HG03095 (cell line): ENCODE measurements around the gene EFNA3.
"Not testable (repeated sequence)": the region's sequence is repeated elsewhere in the genome, so short reads cannot be mapped to it uniquely, and the experiment has no call there.

ENCODE experiments used
- ATAC-seq: cut with Tn5 transposase; IDR thresholded peaks from one replicate; pipeline ENCODE4 v1.9.1; 2021; ENCODE audit warnings: moderate library complexity; ENCODE audit not compliant: unreplicated experiment

The EFNA3 gene

DNA sequence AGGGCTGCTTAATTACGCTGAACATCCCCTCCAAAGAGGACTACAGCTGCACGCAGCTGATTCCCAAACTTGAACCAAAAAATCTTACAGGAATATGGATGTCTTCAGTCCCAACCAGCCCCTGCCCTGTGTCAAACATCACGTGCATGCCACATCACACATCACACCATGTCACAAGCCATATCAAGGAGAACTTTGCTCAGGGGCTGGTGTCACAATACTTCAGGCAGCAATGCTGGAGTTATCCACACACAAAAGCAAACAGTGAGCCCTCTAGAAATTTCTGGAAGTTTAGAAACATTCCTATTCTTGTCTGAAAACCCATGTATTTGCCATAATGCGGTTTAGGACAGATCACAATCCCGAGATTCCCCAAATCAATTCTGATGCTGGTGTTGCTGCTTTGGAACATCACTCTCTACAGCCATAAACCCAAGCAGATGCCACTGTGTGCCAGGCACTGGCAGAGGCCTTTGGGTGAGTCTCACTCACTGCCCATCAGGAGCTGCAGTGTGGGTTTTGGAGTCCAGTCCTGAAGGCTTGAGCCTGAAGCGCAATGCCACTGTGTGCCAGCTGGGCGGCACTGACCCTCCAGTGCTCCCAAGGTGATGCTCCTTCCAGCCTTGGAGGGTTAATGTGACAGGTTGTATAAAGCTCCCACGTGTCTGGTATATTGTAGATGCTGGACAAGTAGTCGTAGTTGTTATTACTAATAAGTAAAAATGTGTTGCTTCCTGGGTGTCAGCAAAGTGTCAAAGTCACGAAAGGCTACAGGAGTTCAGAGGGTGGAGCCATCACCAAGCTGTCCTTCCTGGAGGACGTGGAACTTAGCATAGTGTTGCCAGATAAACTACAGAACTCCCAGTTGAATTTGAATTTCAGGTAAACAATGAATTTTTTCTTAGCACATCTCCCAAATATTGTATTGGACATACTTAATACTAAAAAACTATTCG is 28.9 kb downstream of the EFNA3 start:
- ATAC-seq, result no peak

DNA sequence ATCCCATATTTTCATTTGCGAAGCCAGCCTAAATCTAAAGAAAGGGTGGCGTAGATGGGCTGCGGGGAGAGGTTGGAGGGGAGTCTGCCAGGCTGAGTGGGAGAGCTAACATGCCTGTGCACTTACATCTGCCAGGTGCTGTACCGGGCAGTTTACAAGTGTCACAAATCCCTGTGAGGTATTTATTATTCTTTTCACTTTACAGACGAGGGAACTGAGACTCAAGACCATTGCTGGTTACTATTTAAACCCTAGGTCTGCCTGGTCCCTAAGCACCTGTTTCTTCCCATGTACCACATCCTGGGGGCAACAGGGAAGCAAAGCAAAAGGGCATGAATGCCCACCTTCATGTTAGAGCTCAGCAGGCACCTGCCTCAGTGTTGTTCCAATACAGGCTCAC is 29.7 kb downstream of the EFNA3 start:
- ATAC-seq, result no peak

DNA sequence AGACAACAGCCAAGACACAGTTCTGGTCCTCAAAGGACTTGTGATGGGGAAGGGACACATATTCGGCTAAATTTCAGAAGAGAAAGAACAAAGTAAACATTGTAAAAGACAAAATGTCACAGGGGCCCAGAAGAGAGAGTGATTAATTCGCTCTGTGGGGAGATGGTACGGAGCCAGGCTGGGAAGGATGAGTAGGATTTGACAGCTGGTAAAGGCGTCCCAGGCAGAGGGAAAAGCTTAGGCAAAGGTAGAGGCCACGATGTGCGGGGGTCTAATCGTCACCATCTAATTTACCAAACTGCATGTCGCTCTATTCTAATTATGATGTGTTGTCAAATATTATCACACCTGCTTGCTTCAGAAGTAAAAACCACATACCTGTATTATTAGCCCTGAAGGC is 31.7 kb downstream of the EFNA3 start:
- no peak for ATAC-seq

DNA sequence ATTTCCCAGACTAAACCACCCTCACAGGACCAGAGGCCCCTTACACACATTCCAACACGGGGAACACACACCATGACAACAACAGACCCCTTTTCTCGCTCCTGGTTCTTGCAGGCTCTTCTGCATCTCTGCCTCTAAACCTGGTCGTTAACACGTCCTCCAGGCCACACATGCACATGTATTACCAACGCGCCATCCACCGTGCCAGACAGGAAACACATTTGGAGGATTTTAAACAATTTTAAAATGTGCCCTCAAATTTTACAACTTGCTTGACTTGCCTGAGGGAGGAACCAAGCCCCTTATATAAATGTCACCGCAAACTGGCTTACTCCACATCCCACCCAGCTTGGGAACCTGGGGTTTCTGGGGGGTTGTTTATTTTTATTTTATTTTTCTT is 32.2 kb downstream of the EFNA3 start:
- no peak for ATAC-seq

DNA sequence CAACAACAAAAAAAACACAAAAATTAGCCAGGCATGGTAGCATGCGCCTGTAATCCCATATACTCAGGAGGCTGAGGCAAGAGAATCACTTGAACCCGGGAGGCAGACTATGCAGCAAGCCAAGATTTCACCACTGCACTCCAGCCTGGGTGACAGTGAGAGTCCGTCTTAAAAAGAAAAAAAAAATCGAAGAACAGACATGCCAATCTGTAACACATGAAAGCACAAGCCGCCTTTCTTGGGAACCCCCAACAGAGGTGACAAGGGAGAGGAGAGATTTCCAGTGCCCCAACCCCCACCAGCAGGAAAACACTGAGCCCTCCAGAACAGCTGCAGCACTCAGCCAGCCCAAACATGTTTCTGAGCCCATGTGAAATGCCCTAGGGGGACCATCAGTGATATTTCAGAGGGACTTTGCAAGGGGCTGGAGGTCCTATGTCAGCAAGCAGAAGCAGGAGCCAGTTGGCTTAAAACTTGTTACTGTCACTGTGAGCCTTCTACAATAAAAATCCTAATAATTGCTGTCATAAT is 34.9 kb downstream of the EFNA3 start:
- no peak for ATAC-seq

DNA sequence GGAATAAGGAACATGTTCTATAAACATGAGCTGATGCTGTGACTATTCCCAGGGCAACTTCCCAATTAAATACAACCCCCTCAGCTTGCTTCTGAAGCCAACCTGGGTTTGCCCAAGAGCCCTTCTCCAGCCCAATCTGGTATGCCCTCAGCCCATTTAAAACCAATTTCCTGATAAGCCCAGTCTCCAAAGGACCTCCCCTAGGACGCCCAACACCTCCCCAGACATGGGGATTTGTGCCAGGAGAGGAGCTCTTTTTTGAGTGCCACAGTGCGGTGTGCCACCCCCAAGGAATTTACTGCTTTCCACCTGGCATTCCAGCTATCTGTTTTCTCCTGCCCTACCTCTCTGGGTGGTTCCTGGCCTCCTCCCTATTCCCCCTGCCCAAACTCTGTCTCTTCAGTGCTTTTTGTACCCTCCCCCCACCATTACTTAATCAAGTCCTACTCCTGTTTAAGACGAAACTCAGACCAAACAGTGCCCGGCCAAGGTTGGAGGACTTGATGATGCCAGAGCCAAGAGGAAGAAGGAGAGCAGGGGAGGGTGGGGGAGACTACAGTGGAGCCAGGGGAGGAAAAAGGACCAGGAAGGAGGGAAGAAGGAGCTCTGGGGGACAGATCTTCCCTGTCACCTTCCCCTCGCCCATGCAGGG is 37.6 kb downstream of the EFNA3 start:
- ATAC-seq, result no peak

DNA sequence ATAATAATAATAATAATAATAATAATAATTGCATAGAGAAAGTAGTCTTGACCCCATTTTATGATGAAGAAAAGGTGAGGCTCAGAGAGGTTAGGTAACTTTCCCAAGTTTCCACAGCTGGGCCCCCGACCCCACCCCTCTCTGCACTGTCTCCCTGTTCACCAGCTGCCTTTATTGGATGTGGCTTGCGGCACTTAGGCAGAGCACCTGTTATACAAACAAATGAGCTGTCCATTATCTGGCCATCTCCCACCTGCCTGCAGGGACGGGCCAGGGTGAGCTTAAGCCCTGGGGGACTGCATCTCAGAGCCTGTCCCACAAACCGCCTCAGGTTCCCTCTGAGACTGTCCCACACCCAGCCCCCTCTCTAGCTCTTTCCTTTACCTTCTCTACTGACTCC is 39.0 kb downstream of the EFNA3 start:
- no peak for ATAC-seq

DNA sequence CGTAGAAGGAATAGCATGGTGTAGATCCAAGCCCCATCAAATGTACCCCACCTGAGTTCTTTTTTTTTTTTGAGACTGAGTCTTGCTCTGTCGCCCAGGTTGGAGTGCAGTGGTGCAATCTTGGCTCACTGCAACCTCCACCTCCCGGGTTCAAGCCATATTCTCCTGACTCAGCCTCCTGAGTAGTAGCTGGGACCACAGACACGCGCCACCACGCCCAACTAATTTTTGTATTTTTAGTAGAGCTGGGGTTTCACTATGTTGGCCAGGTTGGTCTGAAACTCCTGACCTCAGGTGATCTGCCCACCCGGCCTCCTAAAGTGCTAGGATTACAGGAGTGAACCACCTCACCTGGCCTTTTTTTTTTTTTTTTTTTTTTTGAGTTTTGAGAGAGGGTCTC is 39.5 kb downstream of the EFNA3 start:
- ATAC-seq, result not testable (repeated sequence)

DNA sequence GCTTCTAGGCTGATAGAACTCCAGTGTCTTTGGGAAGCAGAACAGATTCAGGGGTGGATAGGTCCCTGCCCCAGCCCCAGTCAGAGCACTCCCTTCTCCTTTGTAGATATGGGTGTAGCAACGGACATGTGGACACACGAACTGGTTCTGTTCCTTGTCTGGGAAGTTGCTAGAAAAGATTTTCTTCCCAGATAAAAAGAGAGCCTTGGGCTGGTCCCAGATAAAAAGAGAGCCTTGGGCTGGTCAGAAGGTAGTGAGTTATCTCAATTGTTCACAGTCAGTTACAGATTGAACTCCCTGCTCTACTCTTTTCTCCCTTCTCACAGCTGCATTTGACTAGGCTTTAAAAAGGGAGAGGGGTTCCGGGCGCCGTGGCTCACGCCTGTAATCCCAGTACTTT is 41.6 kb downstream of the EFNA3 start:
- ATAC-seq, result no peak

DNA sequence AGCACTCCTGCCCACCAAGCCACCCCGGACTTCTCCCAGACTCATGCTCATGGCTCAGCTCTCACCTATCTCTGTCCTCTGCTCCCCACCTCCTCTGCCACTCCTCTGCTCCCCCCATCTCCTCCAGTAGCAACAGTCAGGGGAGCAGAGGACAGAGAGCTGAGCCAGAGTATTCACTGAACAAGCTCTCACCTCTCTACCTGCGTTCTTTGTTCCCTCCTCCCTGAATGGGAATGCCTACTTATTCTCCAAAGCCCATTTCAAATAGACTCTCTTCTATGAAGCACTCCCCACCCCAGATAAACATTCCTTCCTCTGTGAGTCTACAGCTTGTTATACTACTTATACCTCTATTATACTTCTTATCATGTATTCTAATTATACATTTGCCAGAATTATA is 42.6 kb downstream of the EFNA3 start:
- no peak for ATAC-seq

DNA sequence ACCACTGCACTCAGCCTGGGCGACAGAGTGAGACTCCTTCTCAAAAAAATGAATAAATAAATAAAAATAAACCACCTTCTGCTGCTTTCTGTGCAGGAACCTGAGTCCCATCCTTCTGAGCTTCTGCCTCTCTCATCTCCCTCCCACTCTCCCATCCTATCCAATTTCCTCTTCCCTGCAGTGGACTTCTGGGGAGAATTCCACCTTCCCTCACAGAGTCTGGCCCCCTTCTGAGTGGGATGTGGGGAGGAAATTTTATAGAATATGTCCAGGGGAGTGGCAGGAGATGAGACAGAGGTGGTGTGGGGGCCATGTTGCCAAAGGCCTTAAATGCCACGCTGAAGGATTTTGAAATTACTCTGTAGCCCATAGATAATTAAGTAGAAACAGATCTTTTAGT is 43.7 kb downstream of the EFNA3 start:
- ATAC-seq, result no peak

DNA sequence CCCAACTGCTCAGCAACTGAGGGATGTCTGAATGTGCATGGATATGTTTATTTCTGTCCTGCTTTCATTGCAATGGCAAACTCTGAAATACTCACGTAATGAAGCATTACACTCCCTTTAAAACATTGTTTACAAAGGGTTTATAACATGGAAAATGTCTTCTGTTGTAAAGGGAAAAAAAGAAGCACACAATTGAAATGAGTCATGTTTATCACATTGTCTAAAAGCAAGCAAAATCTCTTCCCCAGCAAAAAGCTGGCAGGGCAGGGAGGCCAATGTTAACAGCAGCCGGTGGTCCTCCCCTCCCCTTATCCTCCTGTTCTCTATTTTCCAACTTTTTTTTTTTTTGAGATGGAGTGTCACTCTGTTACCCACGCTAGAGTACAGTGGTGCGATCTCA is 45.2 kb downstream of the EFNA3 start:
- ATAC-seq, result no peak

DNA sequence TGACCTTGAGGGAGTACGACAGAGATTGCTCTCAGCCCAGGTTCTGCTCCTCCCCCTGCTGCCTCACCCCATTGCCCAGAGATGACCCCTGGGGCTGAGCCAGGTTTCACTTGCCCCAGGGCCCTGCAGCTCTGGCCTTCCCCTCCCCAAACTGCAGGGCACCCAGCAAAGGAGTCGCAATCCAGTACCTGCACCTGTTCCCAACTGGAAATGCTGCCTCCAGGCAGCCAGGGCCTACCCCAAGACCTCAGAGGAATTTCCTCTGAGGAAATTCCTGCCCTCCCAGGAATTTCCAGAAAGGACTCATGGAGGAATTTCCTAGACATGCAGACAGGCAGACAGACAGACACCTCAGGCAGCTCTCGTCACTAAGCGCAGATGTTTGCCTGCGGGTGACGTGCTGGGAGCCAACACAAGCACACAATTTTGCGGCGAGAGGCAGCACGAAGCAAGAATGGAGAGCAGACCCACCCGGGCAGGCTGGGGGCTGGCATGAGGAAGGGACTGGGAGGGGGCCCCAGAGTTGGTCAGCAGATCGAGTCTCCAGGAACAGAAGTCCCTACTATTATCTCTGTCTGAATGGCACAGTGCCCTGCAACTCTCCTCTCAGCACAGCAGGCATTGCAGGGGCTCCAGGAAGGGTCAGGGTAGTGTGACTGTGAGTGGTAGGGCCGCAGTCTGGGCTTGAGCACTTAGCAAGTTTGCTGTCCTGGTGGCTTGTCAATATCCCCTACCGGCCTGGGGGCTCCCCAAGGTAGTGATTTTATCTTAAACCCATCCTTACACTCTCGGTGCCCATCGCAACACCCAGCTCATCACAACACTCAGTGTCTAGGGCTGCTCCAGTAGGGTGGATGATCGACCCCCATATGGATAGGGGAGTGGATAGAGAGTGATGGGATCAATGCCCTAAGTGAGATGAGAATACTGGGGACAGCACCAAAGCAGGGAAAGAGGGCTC is 46.1 kb downstream of the EFNA3 start:
- no peak for ATAC-seq

DNA sequence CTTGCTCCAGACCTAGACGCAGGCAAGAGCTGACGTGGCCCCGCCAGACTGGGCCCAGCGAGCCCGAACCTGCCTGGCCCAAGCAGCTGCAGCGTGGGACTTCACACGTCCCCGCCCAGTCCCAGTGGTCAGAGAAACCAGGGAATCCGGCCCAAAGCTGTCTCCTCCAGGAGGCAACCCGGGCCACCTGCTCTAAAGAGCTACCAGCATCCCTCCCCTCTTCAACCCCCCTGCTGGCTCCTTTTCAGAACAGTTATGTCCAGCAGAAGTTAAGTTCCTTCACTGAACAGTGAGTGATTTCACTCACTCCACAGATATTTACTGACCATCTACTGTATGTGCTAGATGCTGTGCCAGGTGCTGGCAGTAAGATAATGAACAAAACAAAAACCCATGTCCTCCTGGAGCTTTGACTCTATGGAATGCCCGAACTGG is 46.9 kb downstream of the EFNA3 start:
- ATAC-seq, result no peak

DNA sequence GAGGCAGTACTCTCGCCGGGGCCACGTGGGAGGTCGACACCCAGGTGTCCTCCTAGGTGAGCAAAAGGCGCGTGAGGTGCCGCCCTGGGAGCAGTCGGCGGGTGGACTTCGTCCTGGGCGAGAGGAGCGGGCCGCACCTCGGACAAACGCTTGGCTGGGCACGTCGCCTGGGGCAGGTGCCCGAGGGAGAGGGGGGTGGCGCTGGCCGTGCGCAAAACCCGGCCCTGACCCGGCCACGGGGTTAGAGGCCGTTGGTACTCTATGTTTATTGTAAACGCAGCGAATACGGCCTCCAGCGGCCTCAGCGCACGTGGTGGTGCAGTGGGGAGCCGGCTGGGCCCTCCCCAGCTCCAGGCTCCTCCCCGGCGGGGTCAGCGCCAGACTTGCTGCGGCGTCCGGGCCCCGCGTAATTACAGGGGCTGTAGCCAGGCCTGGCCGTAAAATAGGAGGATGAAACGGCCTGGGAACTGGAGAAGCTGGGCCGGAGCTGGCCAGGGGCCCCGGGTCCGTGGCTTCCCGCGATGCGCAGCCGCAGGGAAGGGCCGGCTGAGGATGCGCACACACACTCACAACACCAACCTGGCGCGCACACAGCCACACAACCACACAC is 47.4 kb downstream of the EFNA3 start:
- no peak for ATAC-seq

DNA sequence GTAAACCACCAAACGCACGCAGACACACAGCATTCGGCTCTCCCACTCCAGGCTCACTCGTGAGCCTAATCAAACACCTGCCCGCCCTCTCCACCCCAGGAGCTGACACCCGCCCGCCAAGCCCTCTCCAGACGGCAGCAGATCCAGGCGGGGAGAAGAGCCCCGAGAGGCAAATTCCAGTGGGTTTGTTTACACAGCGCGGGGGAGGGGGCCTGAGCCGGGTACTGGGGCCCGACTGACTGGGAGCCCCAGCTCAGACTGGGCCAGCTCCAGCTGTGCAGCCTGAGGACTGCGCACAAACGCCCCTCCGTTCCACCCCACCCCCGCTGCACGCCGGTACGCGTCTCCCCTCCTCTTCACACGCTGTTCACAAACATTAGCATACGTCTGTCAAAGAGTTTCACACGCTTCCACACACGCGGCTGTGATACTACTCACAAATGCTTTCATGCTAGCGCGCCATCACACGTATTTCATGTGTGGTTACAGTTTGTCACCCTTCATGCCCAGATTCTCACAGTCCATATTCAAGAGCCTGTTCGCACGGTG is 48.0 kb downstream of the EFNA3 start:
- no peak for ATAC-seq

DNA sequence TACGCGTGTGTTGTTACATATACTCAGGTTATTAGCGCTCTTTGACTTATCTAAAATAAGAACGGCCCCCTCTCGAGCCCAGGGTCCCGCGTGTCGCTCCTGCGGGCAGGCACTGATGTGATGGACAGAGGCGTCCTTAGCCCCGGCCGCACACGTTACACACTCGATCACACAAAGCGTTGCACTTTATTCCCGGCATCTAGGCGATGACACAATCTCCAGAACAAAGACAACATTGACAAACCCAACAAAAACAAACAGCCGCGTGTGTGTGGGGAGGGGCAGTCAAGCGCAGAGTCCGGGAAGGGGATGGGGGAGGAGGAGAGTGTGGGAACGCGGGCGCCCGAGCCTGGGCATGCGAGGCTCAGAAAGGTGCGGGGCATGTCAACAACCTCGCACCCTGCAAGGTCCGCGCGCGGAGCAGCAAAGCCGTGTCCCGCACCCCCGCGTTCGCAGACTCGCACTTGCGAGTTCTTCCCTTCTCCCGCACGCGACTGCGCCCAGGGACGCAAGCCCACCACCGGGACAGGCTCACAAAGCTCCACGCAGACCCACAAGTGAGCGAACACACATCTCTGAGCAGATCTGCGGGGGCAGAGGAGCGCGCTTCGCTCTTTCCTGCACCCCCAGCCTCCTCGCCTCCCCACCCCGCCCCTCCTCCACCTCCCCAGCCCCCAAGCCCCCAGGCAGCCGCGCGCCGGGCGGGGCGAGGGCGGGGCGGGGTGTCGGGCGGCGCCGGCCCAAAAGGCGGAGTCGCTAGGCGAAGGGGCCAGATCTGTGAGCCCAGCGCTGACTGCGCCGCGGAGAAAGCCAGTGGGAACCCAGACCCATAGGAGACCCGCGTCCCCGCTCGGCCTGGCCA is 48.7 kb downstream of the EFNA3 start, which contains the start of gene EFNA1:
Gene EFNA1 (plus strand): TSS at position 772 of the 862 bp plus-strand sequence. CDS start 102 bp downstream, outside the sequence.
- no peak for ATAC-seq

DNA sequence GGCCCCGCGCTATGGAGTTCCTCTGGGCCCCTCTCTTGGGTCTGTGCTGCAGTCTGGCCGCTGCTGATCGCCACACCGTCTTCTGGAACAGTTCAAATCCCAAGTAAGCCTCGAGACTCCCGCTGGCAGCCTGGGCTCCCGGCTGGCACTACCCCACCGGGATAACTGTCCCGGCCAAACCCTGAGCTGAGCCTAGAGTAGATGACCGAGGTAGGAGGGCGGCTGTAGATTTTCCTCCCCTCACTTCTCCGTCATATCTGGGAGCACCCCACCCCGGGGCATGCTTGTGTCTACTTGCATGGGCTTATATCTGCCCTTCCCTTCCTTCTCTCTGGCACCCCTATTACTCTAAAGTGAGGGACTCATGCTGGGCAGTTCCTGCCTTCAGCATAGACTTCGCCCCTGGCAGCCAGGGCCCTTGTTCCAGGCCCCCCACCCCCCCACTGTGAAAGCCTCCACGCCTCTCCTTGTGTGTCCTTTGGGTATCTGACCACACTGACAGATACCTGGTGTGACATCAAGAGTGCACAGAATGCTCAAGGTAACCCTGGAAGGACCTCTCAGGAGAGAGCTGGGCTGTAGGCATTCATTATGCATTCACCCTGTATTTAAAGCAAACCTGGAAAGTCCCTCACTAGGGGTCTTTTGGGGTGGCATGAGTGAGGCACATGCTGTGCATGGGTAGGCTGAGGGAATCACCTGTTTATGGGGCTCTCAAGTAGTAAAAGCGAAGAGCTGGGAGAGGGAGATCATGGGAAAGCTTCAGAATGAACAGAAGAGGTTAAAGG is 49.5 kb downstream of the EFNA3 start:
- no peak for ATAC-seq
